ENCODE results near the gene NUDT14.

NUDT14 gene

DNA sequence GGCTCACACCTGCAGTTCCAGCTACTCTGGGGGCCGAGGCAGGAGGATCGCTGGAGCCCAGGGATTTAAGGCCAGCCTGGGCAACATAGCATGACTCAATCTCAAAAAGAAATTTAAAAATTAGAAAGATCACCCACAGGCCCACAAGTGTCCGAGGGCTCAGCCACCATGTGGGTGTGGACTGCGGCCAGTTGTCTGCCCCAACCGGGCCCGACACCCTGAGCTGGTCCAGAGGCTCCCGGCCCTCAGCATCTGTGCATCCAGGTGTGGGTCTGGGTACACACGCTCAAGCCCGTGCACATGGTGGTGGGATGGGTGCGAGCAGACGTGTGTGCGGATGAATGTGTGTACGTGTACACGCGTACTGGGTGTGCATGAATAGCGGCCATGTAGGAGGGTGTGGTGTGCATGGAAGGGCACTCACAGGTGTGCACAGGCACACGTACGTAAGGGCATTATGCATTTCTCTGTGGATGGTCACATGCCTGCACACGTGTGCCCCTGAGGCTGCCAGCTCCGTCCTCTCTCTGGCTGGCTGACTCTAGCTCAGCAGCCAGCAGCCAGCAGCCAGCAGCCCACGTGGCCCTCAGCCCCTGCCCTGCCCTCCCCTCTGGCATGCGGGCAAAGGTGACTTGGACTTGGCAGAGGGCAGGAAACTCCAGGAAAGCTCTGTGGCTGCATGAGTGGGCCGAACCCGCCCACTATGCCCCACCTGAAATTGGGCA is 23.3 kb upstream of the NUDT14 start:
- TF ChIP-seq, protein P1, sequence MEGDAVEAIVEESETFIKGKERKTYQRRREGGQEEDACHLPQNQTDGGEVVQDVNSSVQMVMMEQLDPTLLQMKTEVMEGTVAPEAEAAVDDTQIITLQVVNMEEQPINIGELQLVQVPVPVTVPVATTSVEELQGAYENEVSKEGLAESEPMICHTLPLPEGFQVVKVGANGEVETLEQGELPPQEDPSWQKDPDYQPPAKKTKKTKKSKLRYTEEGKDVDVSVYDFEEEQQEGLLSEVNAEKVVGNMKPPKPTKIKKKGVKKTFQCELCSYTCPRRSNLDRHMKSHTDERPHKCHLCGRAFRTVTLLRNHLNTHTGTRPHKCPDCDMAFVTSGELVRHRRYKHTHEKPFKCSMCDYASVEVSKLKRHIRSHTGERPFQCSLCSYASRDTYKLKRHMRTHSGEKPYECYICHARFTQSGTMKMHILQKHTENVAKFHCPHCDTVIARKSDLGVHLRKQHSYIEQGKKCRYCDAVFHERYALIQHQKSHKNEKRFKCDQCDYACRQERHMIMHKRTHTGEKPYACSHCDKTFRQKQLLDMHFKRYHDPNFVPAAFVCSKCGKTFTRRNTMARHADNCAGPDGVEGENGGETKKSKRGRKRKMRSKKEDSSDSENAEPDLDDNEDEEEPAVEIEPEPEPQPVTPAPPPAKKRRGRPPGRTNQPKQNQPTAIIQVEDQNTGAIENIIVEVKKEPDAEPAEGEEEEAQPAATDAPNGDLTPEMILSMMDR (IDR thresholded peaks at IDR 0.05; ENCODE audit: low read depth, low read length, missing control alignments) = no peak
- DNase-seq (ENCODE audit: extremely low read depth, low read depth) = no peak
- H3K4me3 ChIP-seq (replicated peaks; ENCODE audit: low read depth, low read length) = no peak overlapping the region

- DNase-seq (ENCODE audit: extremely low read depth, low read depth) = no peak
- TF ChIP-seq, protein P1 (IDR thresholded peaks at IDR 0.05; ENCODE audit: low read depth, low read length, missing control alignments) = no peak
- no peak overlapping the region for H3K4me3 ChIP-seq (replicated peaks; ENCODE audit: low read depth, low read length)
These were observed 22.6 kb upstream of the NUDT14 start for GRCh38 chr14:105203701-105204100.

DNA sequence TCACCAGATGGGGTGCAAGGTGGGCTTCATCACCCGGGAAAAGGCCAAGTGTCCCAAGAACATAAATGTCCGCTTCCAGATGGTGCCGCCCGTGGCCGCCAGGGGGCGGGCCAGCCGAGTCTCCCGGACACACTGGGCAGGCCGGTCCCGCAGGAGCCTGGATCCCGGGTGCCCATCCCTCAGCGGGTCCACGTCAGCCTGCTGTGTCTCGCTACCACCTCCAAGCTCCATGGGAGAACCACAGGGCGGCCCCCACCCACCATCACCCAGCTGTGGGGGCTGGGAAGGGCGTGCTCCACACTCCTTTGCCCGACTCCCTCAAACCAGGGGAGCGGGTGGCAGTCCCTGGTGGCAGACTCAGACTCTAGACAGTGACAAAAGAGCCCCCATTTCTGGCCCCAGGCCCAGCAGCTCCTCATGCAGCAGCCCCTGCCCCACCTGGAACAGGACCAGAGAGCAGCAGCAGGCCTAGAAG is 22.0 kb upstream of the NUDT14 start:
- no peak for DNase-seq (ENCODE audit: extremely low read depth, low read depth)
- H3K4me3 ChIP-seq (replicated peaks; ENCODE audit: low read depth, low read length) = no peak overlapping the region
- TF ChIP-seq, protein P1 (IDR thresholded peaks at IDR 0.05; ENCODE audit: low read depth, low read length, missing control alignments) = peak; percentile 88

- DNase-seq (ENCODE audit: extremely low read depth, low read depth) = no peak
- no peak overlapping the region for H3K4me3 ChIP-seq (replicated peaks; ENCODE audit: low read depth, low read length)
- TF ChIP-seq, protein P1 (IDR thresholded peaks at IDR 0.05; ENCODE audit: low read depth, low read length, missing control alignments) = no peak
These were observed 20.9 kb upstream of the NUDT14 start for GRCh38 chr14:105201925-105202513.

DNA sequence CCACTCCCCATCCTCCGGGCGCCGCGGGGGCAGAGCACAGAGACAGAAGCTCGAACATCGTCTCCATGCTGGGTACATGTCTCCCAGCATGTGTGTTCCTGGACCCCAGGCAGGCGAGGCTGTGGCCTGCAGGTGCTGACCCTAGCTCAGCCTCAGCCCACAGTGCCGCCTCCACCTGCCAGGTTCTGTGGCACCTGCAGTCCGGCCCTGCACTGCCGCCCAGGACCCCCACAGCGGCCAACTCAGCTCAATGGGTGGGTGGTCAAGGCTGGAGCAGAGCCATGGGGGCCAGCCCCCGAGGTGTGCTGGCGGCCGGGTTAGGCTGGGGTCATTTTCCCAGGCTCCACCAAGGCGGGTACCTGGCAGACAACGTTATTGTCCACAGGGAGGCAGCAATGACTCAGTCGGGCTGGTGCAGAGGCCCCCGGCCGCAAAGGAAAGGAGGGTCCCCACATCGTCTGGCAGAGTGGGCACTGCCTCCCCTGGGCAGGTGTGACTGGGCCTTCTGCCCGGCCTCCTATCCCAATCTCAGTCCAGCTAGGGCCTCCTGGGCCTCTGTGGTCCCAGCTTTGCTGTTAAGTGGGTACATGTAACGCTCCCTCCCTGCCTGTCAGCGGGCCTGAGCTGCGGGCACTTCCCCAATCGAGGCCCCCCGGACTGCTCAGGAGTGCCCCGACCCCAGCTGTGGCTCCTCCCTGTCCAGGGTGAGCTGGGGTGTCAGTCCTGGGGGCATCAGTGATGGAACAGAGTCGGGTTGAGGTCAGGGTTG is 20.2 kb upstream of the NUDT14 start:
- no peak for DNase-seq (ENCODE audit: extremely low read depth, low read depth)
- TF ChIP-seq, protein P1 (IDR thresholded peaks at IDR 0.05; ENCODE audit: low read depth, low read length, missing control alignments) = no peak

GRCh38 chr14:105200641-105201040 is 19.5 kb upstream of the NUDT14 start:
- DNase-seq (ENCODE audit: extremely low read depth, low read depth) = no peak
- H3K4me3 ChIP-seq (replicated peaks; ENCODE audit: low read depth, low read length) = no peak overlapping the region
- TF ChIP-seq, protein P1 (IDR thresholded peaks at IDR 0.05; ENCODE audit: low read depth, low read length, missing control alignments) = no peak

More for the DNA sequence above, 20.2 kb upstream of the NUDT14 start:
- H3K4me3 ChIP-seq (replicated peaks; ENCODE audit: low read depth, low read length) = no peak overlapping the region

All from HFF-Myc (cell line).